Activated T-helper 9 cell treated with anti-CD3 and anti-CD28 coated beads, Interleukin-2, amount 50 U/mL, for 16 hours (primary cell): ENCODE measurements around the gene PEAK3.

Experiments used
- DNase-seq: peaks from one replicate; pipeline ENCODE4 v3.0.0-alpha.2; 2020; ENCODE audit warnings: low read depth

Gene PEAK3

DNA sequence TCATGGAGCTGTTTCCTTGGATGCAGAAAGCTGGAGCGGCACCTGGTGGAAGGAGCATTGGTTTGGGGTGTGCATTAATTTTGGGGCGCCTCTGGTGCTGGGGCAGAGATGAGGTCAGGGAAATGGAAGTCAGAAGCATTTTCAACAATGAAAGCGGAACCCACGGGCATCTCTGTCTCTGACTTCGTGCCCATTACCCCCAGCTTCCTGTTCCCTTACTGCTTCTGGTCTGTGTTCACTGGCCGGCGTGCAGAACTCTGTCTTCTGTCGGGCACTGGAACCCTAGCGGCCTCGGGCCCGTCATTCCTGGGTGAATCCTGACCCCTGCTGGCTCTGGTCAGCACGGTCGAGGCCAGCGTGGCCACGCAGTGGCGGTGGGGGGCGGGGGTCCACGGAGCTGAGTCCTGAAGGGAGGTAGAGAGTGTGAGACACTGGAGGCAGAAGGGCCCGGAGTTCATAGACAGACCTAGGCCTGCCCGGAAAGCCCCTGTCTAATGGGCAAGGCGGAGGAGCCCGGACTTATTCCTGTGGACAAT, 33.9 kb upstream of the PEAK3 start:
- no peak for DNase-seq

DNA sequence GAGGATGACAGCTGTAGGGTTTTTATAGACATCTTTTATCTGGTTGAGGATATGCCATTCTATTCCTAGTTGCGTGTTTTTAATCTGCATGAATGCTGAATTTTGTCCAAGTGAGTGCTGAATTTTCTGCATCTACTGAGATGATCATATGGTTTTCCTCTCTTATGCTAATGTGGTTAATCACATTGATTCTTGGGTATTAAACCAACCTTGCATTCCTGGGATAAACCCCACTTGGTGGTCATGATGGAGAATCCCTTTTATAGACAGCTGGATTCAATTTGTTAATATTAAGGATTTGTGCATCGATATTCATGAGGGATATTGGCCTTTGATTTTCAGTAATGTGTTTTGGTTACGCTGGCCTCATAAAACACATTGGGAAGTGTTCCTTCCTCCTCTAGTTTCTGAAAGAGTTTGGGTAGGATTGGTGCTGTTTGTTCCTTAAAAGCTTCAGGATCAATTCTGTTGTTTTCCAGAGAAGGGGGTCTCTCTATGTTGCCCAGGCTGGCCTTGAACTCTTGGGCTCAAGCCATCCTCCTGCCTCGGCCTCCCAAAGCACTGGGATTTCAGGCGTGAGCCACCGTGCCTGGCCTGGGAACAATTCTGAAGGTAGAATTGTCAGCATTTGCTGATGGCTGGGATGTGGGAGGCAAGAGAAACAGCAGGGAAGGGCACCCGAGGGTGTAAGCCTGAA, 33.3 kb upstream of the PEAK3 start:
- no peak for DNase-seq

DNA sequence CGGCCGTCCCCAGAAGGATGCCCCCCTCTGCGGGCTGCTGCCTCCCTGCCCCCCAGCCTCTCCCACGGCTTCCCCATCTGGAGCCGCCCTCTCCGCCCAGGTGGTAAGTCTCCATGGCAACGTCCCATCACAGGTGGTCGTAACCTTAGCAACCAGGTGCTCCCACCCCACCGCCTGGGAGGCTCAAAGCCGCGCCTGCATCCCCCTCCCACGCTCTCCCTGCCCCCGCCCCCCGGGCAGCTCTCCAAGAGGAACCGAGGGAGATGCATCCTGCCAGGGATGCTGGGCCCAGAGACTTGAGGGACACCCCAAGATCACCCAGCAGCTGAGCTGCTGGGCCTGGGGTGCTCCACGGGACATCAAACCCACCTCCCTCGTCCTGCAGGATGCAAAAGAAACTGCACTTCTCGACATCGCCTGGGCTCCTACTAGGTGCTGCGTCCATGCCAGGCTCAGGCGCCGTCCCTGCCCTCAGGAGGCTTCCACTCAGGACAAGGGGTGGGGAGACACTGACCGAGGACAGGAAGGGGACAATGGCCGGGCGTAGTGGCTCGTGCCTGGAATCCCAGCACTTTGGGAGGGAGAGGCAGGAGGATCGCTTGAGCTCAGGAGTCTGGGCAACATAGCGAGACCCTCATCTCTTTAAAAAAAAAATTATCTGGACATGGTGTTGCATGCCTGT, 31.0 kb upstream of the PEAK3 start:
- DNase-seq, result no peak

DNA sequence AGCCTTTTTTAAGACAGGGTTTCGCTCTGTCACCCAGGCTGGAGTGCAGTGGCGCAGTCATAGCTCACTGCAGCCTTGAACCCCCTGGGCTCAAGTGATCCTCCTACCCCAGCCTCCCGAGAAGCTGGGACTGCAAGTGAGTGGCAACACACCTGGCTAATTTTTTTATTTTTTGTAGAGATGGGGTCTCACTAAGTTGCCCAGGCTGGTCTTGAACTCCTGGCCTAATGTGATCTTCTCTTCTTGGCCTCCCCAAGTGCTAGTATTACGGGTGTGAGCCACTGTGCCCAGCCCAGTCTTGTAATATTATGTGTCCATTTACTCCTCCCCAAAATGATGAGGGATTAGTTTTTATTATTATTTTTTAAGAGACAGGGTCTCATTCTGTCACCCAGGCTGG, 29.1 kb upstream of the PEAK3 start:
- DNase-seq, result no peak

DNA sequence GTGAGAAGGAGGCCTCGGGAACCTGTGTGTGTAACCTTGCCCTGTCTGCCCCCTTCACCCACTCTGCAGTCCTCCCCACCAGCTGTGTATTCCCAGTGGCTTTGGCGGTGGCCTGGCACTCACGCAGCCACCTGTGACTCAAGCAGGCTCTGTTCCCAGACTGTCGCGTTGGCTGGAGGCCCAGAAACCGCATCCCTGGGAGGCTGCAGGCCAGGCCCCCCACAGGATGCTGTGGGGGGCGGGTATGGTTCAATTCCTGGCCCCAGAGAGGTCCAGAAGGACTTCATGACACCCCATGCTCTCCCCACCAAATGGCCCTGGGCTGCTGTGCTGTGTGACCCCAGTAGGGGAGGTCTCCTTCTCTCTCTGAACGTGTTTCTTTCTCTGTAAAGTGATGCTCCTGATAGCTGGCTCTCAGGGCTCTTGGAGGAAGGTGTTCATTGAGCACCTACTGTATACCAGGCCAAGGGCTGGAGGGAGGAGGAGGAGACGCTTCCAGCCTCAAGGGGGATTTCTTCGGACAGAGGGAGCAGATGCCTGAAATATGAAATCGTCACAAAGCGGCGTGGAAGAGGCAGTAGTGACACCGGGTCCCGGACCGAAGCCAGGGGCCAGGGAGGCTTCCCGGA, 27.9 kb upstream of the PEAK3 start:
- no peak for DNase-seq

DNA sequence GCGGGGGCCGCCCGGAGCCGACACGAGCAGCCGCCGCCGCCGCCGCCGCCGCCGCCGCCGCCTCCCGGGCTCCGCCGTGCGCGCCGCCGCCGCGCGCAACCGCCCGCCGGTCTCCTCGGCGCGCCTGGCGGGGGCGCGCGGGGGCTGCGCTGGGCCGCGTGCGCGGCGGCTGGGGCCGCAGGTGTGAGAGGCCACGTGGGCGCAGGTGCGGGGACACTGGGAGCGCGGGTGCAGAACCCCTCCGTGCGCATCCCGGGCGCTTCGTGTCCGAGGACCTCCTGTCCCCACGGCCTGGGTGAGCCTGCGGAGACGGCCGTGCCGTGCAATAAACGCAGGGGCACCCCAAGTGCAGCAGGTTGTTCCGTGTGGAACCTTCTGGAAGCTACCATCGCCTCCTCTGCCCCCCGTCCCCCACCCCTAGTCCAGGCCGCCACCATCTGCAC, 26.2 kb upstream of the PEAK3 start, which contains the start of gene LINGO3:
Gene LINGO3, minus strand, starts transcription at position 41 of the 443 bp plus-strand sequence. CDS start 16,378 bp downstream, outside the sequence.
- DNase-seq, result no peak

DNA sequence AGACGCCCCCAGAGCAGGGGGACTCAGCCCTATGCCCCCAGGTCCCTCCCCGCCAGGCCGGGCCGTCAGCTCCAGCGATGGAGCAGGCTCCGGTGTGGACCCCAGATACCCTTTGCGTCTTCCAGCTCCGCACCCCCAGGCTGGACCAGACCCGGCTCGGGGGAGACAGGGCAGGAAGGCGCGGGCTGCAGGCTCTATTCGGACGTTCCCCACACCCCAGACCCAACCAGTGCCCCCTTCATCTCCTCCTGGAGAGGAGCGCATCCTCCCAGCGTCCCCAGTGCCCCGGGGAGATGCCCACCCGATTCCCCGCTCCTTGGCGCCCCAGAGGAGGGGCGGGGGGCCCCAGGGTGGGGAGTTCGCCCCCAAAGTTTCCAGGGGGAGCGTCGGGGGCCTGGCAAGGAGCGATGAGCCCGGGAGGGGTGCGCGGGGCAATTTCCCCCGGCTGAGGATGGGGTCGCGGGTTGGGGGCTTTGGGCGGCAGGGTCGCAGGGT, 25.6 kb upstream of the PEAK3 start:
- no peak for DNase-seq

DNA sequence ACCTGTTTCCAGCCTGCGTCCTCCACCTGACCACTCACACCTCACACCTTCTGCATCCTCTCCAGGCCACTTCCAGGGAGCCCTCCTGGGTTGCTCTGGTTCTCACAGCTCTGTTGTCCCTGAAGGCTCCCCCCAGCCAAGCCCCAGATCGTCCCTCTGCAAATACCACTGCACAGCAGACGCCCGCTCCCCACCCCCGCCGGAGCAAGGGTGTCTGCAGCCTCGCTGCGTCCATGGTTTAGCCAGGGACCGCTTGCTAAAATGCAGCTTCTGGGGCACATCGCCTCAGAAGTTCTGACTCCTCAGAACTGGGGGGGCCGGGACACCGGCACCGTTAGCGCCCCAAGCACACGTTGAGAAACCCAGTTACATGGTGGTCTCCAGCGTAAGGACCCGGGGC, 25.0 kb upstream of the PEAK3 start:
- DNase-seq, result no peak

DNA sequence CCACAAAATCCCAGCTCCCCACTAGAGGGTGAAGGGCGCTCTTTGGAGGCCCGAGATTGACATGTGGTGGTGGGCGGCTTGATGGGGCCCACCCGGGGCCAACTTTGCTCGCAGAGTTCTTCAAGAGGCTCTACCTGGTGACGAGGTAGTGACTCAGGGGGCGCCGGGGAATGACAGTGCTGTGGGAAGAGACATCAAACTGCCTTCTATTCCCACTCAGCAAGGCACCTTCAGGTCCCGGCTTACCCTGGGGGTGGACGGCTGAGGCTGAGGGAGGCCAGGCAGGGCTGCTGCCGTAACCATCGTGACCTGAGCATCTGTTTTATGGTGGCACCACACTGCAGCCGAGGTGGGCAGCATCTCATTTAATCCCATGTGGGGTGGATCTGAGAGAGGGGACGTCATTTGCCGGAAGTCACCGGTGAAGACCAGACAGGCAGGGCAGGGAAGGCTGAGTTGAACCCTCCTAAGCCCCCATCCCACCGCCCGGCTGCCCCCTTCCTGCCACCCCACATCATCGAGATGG, 24.4 kb upstream of the PEAK3 start:
- DNase-seq, result no peak

DNA sequence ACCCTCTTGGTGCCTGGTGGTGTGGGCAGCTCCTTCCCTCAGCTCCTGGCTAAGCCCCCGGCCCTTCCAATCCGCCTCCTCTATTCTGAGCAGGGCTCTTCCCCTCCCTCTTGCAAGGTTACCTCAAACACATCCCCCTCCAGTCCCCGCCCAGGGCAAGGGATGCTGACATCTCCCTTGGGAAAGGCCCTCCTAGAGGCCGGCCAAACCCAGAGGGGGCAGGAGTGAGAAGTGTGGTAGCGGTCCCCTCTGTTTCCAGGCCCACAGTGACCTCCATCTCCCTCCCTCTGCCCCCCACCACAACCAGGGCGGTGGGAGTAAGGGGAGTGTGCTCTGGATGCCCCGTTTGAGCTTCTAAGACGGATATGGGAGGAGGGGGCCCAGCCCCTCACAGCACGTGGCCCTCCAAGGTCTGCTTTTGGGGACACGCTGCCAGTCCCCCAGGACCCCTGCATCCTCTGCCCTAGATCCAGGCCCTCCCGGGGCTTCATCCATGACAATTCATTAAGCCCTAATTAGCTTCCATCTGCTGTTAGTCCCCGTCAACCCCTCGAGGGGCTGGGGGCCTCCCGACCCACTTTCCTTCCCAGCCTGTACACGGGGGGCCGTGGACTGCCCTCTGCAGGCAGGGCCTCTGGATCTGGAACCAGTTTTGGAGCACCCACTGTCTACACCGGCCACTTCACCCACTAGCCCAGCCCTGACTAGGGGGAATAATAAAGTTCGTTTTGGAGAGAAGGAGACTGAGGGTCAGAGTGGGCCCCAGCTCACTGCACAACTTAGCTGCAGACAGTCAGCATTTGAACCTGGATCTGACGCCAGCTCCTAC, 23.7 kb upstream of the PEAK3 start:
- DNase-seq, result no peak

DNA sequence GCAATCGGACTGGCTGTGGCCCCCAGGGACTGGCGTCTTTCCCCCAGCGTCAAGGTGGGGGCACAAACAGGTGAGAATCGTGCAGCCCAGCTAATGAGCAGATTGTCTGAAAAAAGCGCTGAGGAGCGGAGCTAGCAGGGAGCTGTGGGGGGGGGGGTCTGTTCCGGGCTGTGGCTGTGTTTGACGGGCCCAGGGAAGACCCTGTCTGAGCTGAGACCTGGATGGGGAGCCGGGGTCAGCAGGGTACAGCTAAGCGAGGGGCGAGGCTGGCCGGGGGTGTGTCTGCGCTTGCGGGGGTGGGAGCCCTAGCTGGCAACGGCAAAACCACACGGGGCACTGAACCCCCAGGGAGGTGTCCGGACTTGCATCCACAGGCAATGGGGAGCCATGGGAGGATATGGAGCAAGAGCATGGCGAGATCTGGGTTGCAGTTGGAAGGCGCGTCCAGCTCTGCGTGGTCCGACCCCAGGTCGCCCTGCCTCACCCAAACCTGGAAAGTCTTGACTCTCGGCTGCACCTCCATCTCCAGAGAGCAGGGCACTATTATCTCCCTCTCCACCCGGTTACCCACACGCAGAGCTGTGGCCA, 21.3 kb upstream of the PEAK3 start:
- DNase-seq, result no peak

DNA sequence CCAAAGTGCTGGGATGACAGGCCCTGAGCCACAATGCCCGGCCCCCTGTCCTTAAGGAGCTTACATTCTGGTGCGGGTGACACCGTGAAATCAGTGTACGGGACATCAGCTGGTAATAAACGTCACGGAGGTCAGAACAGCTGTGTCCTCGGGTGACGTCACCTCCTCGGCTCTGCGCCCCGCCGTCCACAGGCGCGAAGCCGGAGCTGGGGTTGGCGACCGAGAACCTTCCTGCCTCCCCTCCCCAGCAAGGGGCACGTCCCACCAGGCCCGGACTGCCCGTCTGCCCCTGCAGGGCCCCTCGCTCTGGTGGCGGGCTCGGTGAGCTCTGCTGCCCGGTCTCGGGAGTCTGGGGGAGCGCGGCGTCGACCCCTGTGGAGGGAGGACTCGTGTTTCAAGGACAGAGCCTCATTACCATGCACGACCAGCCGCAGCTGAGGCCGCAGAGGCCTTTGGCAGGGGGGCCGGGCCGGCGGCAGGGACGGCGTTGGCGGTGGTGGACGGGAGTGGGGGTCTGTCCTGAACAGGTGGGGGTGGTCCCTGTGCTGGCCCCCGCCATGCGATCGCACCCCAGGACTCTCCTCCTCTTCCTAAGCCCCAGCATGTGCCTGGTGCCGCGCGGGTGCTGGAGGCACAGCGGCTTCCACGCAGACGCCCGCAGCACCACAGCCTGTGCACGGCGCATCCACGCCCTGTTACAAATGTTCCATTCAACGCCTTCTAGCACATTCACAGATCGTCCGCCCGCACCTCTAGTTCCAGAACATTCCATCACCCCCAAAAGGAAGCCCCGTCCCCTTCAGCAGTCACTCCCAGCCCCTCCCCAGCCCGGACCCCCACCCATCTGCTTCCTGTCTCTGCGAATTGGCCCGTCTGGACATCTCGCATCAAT, 20.6 kb upstream of the PEAK3 start:
- DNase-seq, result no peak

DNA sequence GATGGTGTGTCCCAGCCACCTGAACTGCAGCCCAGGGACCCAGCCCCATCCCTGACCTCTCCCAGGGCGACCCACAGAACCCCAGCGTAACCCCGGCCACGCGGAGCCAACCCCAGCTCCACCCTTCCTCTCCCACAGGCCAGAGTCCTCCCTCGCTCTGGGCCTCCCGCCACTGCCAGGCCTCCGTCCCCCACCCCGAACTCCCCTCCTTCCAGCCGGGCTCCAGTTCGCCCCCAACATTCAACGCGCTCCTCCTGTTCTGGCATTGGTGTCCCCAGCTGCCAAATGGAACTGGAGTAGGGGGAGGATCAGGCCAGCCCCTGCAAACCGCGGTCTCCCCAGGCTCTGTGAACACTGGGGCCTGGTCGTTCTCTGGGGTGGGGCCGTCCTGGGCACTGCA, 18.6 kb upstream of the PEAK3 start:
- no peak for DNase-seq

DNA sequence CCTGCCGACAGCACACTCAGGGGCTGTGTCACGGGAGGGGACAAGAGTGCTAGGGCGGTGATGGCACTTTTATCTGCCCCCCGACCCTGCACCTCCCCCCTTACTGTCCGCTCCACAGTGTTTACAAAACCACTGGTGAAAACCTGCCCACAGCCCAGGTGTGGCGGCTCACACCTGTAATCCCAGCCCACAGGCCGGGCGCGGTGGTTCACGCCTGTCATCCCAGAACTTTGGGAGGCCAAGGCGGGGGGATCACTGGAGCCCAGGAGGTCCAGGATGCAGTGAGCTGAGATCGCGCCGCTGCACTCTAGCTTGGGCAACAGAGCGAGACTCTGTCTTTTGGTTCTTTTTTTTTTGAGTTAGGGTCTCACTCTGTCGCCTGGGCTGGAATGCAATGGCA, 14.2 kb upstream of the PEAK3 start:
- DNase-seq, result no peak

DNA sequence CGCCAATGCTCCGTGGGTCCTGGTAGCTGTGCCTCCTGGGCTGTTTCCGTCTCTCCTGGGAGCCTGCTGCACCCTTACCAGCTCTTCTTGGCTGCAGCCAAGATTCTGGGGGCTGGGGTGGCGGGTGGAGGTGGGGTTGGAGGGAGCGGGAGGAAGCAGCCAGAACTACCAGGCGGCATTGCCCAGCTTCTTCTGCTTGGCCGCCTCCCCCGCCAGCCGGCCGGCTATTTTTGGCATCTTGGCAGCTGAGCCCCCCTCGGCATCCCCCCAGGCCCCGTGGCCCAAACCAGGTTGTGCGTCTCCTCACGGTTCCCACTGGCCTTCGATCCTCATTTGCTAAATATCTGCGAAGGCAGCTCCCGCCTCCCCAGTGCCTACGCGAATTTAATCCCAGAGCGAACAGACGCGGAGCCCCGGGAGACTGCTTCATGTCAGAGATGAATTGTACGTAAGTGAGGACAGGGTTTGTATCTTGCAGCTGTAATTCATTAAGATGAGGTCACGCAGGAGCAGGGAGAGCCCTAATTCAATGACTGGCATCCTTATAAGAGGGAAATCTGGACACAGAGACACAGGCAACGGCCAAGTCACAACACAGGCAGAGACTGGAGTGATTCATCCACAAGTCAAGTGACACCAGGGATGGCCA, 12.8 kb upstream of the PEAK3 start:
- no peak for DNase-seq

DNA sequence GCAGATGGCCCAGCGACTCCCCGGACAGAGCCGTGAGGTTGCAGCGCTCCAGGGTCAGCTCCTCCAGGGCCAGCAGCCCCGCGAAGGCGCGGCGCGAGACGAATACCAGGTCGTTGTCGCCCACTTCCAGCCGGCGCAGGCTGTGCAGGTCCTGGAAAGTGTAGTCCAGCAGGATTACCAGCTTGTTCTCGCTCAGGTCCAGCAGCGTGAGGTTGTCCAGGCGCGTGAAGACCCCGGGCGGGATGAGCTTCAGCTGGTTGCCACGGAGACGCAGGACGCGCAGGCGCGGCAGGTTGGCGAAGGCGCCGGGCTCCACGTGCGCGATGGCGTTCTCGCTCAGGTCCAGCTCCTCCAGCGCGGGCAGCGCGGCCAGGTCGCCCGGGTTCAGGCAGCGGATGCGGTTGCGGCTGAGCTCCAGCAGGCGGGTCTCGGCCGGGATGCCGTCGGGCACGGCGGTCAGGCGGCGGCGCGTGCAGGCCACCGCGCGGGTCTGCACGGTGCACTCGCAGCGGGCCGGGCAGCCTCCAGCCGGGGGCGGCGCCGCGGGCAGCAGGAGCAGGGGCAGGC, 9.3 kb upstream of the PEAK3 start:
- DNase-seq, result no peak

DNA sequence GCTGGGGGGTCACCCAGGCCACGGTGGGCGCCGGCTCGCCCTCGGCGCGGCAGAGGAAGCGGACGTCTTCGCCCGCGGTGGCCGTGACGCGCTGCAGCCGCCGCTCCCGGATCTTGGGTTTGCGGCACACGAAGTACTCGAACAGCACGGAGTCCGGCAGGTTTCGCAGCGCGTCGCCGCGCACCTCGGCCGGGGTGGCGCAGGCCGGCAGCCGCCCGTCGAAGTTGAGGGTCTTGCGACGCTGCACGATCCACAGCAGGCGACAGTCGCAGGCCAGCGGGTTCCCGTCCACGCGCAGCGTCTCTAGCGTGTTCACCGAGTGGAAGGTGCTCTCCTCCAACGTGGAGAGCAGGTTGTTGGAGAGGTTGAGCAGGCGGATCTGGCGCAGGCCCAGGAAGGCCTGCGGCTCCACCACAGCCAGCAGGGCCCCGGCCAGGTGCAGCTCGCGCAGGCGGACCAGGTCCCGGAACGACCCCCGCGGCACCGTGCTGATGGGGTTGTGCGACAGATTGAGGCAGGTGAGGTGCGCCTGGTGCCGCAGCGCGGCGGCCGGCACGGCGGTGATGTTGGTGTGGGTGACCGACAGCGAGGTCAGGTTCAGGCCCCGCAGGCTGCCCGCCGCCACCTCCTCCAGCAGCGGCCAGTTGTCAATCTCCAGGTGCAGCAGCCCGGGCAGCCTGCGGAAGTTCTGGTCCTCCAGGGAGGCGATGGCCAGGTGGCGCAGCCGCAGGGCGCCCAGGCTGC, 8.6 kb upstream of the PEAK3 start:
- DNase-seq, result no peak

DNA sequence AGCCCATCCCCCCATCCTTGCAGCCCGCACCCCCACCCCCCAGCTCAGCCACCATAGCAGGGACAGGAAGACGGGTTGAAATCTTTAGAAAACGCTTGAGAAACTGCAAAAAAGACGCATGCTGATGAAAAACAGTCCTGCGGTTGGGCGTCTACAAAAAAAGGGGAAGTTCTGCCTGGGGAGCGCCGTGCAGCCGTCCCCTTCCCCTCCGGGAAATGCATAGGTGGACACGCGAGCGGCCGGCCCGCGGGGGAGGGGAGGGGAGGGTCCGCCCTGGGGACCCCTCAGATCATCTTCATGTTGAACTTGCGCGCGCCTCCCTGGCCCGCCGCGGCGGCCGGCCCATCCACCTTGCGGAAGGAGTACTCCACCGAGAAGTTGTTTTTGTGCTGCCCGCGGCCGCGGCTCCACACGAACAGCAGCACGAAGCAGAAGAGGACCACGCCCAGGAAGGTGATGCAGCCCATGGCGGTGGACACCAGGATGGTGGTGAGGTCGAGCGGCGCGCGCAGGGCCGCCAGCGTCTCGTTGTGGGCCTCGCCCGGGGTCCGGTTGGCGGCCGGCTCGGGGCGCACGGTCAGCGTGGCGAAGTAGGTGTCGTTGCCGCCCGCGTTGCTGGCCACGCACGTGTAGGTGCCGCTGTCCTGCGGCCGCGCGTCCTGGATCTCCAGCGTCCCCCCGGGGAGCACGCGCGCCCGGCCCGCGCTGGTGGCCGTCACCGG, 7.9 kb upstream of the PEAK3 start:
- no peak for DNase-seq
